Thyroid gland (tissue), 4 donors: ENCODE measurements around the gene COL5A3. TPM values are rescaled to one million over a fixed set of nuclear protein-coding genes. Genes with fewer than 3 reads are reported as not detected.

Experiments used
- DNase-seq, 2 donors: peaks; one replicate each; pipeline ENCODE4 v3.0.0-alpha.2; 2019
- H3K27ac ChIP-seq, 3 donors: fragments of 200-600 bp; sonication (generic); 1 replicate in 2 of 3; 2 replicates in 1 of 3; pipeline ENCODE4 v1.5.1; 2016 to 2019; ENCODE audit warnings: mild to moderate bottlenecking in 1 of 3, moderate library complexity in 1 of 3
- H3K27me3 ChIP-seq: fragments of 200-600 bp; sonication (generic); one replicate; pipeline ENCODE4 v1.5.1; 2019
- H3K36me3 ChIP-seq, 2 donors: fragments of 200-600 bp; sonication (generic); one replicate each; pipeline ENCODE4 v1.5.1; 2016 to 2019
- H3K4me1 ChIP-seq, 2 donors: fragments of 200-600 bp; sonication (generic); one replicate each; pipeline ENCODE4 v1.5.1; 2017 to 2019
- H3K4me3 ChIP-seq, 3 donors: fragments of 200-600 bp; sonication (generic); replicated peaks in 1 of 3; 1 replicate in 2 of 3; 2 replicates in 1 of 3; pipeline ENCODE4 v1.5.1; 2016; ENCODE audit warnings: mild to moderate bottlenecking in 1 of 3
- H3K9me3 ChIP-seq: fragments of 200-600 bp; sonication (generic); one replicate; pipeline ENCODE4 v1.5.1; 2017
- POLR2A ChIP-seq, 2 donors: fragments of 450-650 bp; IDR thresholded peaks; one replicate each; pipeline ENCODE4 v1.6.1; 2017; ENCODE audit warnings: antibody characterized with exemption in 2 of 2, mild to moderate bottlenecking in 2 of 2, moderate library complexity in 1 of 2
- WGBS, 2 donors: methylation state at CpG; one replicate each; pipeline ENCODE4 v1.1.5; 2017; 5-methylcytosine and 5-hydroxymethylcytosine counted together
- intact Hi-C: fragments of 100-400 bp; cut with DNase I; formaldehyde crosslinking; loops from one replicate; pipeline ENCODE4 v1.15.1; 2023
- total RNA-seq, 4 donors: library from RNA; depleted of rRNA; stranded (reverse); fragments of >200 nt; gene quantifications; one replicate each; pipeline ENCODE4 v1.2.3, GENCODE V29; 2016
- TF ChIP-seq, protein P1 (sequence below), 6 experiments: fragments of 200-600 bp in 3 of 6; fragments of 450-650 bp in 3 of 6; sonication (generic) in 3 of 6; IDR thresholded peaks; one replicate each; pipeline ENCODE4 v1.5.1; 2016 to 2019; ENCODE audit warnings: antibody characterized with exemption in 6 of 6, mild to moderate bottlenecking in 2 of 6, inconsistent platforms in 1 of 6, moderate library complexity in 1 of 6

COL5A3 gene
- total RNA-seq, 4 donors from 2014 or later: 2.0 to 10.1 (median 5.3) TPM

- TF ChIP-seq, protein P1, sequence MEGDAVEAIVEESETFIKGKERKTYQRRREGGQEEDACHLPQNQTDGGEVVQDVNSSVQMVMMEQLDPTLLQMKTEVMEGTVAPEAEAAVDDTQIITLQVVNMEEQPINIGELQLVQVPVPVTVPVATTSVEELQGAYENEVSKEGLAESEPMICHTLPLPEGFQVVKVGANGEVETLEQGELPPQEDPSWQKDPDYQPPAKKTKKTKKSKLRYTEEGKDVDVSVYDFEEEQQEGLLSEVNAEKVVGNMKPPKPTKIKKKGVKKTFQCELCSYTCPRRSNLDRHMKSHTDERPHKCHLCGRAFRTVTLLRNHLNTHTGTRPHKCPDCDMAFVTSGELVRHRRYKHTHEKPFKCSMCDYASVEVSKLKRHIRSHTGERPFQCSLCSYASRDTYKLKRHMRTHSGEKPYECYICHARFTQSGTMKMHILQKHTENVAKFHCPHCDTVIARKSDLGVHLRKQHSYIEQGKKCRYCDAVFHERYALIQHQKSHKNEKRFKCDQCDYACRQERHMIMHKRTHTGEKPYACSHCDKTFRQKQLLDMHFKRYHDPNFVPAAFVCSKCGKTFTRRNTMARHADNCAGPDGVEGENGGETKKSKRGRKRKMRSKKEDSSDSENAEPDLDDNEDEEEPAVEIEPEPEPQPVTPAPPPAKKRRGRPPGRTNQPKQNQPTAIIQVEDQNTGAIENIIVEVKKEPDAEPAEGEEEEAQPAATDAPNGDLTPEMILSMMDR (IDR thresholded peaks at IDR 0.05): no peak
- no peak for TF ChIP-seq POLR2A (IDR thresholded peaks at IDR 0.05)
- peaks cover 0 to 4% of the 10 kb centered on the region in 2 donors for H3K4me1 ChIP-seq
- peak overlapping the region; percentile 13 to 49 (median 44) for H3K27ac ChIP-seq
- intact Hi-C loops: no loop called here
- peaks cover 4% of the 10 kb centered on the region for H3K27me3 ChIP-seq
- H3K36me3 ChIP-seq: no peaks in the 10 kb centered on the region
- peak in 1 of 2 donors; percentile 3 for DNase-seq
- H3K9me3 ChIP-seq: no peaks in the 10 kb centered on the region
- WGBS, 2 donors: 33 to 39% methylated on average over 12 to 13 of the region's 13 CpGs
- no peak overlapping the region for H3K4me3 ChIP-seq
Measured at GRCh38 chr19:10007371-10008183, 2.7 kb downstream of the COL5A3 start.

- no peak for DNase-seq
- Histone ChIP-seq H3K4me1 (peaks cover 0 to 4% of the 10 kb centered on the region in 2 donors), H3K27ac (peak overlapping the region; percentile 13 to 49 (median 44)), H3K9me3 (no peaks in the 10 kb centered on the region), H3K36me3 (no peaks in the 10 kb centered on the region), H3K4me3 (no peak overlapping the region), H3K27me3 (peaks cover 1% of the 10 kb centered on the region)
- TF ChIP-seq, protein P1 (IDR thresholded peaks at IDR 0.05): no peak
- no peak for TF ChIP-seq POLR2A (IDR thresholded peaks at IDR 0.05)
- intact Hi-C loops: no loop called here
Measured at GRCh38 chr19:10006752-10007323, 3.5 kb downstream of the COL5A3 start.

GRCh38 chr19:10006335-10006708, 4.0 kb downstream of the COL5A3 start:
- Histone ChIP-seq H3K27me3 (no peaks in the 10 kb centered on the region), H3K36me3 (no peaks in the 10 kb centered on the region), H3K27ac (peak overlapping the region; percentile 17 to 49 (median 44)), H3K9me3 (no peaks in the 10 kb centered on the region), H3K4me3 (no peak overlapping the region), H3K4me1 (peaks cover 0 to 4% of the 10 kb centered on the region in 2 donors)
- 30 to 35% methylated on average over 6 to 7 of the region's 7 CpGs for WGBS, 2 donors
- DNase-seq: no peak
- TF ChIP-seq, protein P1 (IDR thresholded peaks at IDR 0.05): no peak
- TF ChIP-seq POLR2A (IDR thresholded peaks at IDR 0.05): no peak
- intact Hi-C loops: no loop called here

DNA sequence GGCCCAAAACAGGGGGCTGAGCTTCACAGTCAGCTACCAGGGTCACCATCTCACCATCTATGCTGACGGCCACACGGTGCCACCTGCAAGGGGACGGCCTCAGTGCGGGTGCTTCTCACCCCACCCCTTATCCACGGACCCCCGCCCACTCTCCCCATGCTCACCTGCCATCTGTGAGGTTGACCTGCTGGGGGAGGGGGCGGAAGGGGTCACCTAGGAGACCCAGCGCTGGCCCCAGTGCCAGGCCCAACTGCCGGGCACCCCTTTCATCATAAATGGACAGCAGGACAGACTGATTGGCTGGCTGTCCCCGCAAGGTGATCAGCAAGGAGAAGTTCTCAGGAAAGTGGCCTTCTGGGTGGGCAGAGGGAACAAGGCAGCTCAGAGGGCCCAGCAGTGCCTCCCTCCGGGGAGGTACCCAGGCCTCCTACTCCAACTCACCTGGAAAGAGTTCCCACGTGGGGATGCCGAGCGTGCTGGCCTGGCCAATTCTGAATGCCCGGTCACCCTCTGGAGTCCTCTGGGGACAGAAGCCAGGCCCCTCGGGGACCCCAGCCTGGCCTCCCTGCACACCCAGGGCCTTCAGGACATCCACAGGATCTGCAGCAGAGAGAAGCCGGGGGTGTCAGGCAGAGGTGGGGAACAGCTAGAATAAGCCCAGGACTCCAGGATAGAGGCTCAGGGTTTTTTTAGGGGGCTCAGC, 4.5 kb downstream of the COL5A3 start:
- no peaks in the 10 kb centered on the region for H3K36me3 ChIP-seq
- H3K9me3 ChIP-seq: no peaks in the 10 kb centered on the region
- peak overlapping the region in 2 of 3 donors; percentile 17 to 49 for H3K27ac ChIP-seq
- no peak for TF ChIP-seq POLR2A (IDR thresholded peaks at IDR 0.05)
- TF ChIP-seq, protein P1 (IDR thresholded peaks at IDR 0.05): no peak
- DNase-seq: no peak
- intact Hi-C loops: no loop called here
- no peaks in the 10 kb centered on the region for H3K27me3 ChIP-seq
- no peak overlapping the region for H3K4me3 ChIP-seq
- peaks cover 0 to 4% of the 10 kb centered on the region in 2 donors for H3K4me1 ChIP-seq
- WGBS, 2 donors: 54 to 82% methylated on average over 7 to 11 of the region's 17 CpGs
